H1 (cell line): ENCODE measurements around the gene CEP192. TPM values are rescaled to one million over a fixed set of nuclear protein-coding genes. Genes with fewer than 3 reads are reported as not detected.
"Not testable (repeated sequence)": the region's sequence is repeated elsewhere in the genome, so short reads cannot be mapped to it uniquely, and the experiment has no call there.

ENCODE experiments used
- CTCF ChIA-PET: fragments of 300-600 bp; sonication (Branson Sonifier 250); formaldehyde crosslinking; loops from one replicate; lab custom pipeline; 2021; ENCODE audit not compliant: partially characterized antibody; lab: Charles Lee
- POLR2A ChIA-PET: fragments of 300-600 bp; sonication (Branson Sonifier 250); formaldehyde crosslinking; loops from one replicate; lab custom pipeline; 2021; ENCODE audit warnings: inconsistent platforms; ENCODE audit not compliant: partially characterized antibody; lab: Charles Lee
- DNase-seq, 2 experiments: peaks; one replicate each; pipeline versions ENCODE4 v3.0.0 to v3.0.0-alpha.2; 2010 to 2022; ENCODE audit warnings: low spot score in 2 of 2, low read depth in 1 of 2, mixed read lengths in 1 of 2
- FAIRE-seq: peaks from 2 replicates; lab custom pipeline; 2011; peaks lifted over from hg19 to GRCh38; lab: Jason Lieb, UNC
- H2AFZ ChIP-seq: 2 replicates; pipeline ENCODE4 v1.8.1; 2012; ENCODE audit warnings: low read length, inconsistent platforms
- H2AK5ac ChIP-seq: 2 replicates; pipeline ENCODE4 v1.6.1; 2013; ENCODE audit warnings: low read depth, low read length
- H2BK120ac ChIP-seq: replicated peaks from 2 replicates; pipeline ENCODE3; 2013; ENCODE audit warnings: low read depth, low read length, inconsistent platforms
- H2BK12ac ChIP-seq: 2 replicates; pipeline ENCODE4 v1.6.1; 2013; ENCODE audit warnings: low read depth, low read length
- H2BK15ac ChIP-seq: 2 replicates; pipeline ENCODE4 v1.6.1; 2013; ENCODE audit warnings: low read length
- H2BK20ac ChIP-seq: 2 replicates; pipeline ENCODE4 v1.6.1; 2013; ENCODE audit warnings: low read length
- H2BK5ac ChIP-seq: 2 replicates; pipeline ENCODE4 v1.6.1; 2013; ENCODE audit warnings: low read depth, low read length
- H3K14ac ChIP-seq: 2 replicates; pipeline ENCODE4 v1.6.1; 2013; ENCODE audit warnings: inconsistent platforms; ENCODE audit not compliant: insufficient read length
- H3K18ac ChIP-seq: 2 replicates; pipeline ENCODE4 v1.6.1; 2013; ENCODE audit warnings: low read length; ENCODE audit errors: extremely low read depth
- H3K23ac ChIP-seq: 2 replicates; pipeline ENCODE4 v1.6.1; 2013; ENCODE audit warnings: inconsistent platforms; ENCODE audit not compliant: insufficient read length
- H3K23me2 ChIP-seq: 2 replicates; pipeline ENCODE4 v1.6.1; 2013; ENCODE audit warnings: low read depth, low read length
- H3K27ac ChIP-seq: 2 replicates; pipeline ENCODE4 v1.6.1; 2011; ENCODE audit warnings: low read depth, low read length, inconsistent platforms
- H3K27me3 ChIP-seq, 4 experiments: replicated peaks in 1 of 4; 1 replicate in 1 of 4; 2 replicates in 3 of 4; pipeline versions ENCODE4 v1.6.1 to v1.8.1; 2011 to 2013; ENCODE audit warnings: low read length in 3 of 4, mild to moderate bottlenecking in 3 of 4, inconsistent platforms in 2 of 4, mixed read lengths in 2 of 4, moderate library complexity in 1 of 4; ENCODE audit not compliant: control insufficient read depth in 3 of 4, insufficient read depth in 3 of 4; ENCODE audit errors: extremely low read depth in 1 of 4
- H3K36me3 ChIP-seq, 4 experiments: 2 replicates each; pipeline versions ENCODE4 v1.6.1 to v1.8.1; 2011 to 2013; ENCODE audit warnings: mild to moderate bottlenecking in 4 of 4, low read length in 3 of 4, moderate library complexity in 2 of 4, control low read depth in 1 of 4, inconsistent platforms in 1 of 4; ENCODE audit not compliant: insufficient read depth in 4 of 4, control insufficient read depth in 2 of 4
- H3K4ac ChIP-seq: replicated peaks from 2 replicates; pipeline ENCODE3; 2013; ENCODE audit warnings: low read length, low read depth, mixed read lengths, inconsistent platforms; ENCODE audit not compliant: insufficient read length
- H3K4me1 ChIP-seq, 4 experiments: replicated peaks in 1 of 4; 1 replicate in 1 of 4; 2 replicates in 3 of 4; pipeline versions ENCODE4 v1.6.1 to v1.8.1; 2011 to 2013; ENCODE audit warnings: low read length in 3 of 4, inconsistent platforms in 2 of 4, mixed read lengths in 1 of 4; ENCODE audit not compliant: insufficient read depth in 4 of 4, control insufficient read depth in 3 of 4
- H3K4me2 ChIP-seq, 2 experiments: 2 replicates each; pipeline versions ENCODE4 v1.6.1 to v1.8.1; 2011 to 2013; ENCODE audit warnings: low read depth in 2 of 2, low read length in 2 of 2, control low read depth in 1 of 2, inconsistent platforms in 1 of 2, mild to moderate bottlenecking in 1 of 2; ENCODE audit not compliant: insufficient read depth in 1 of 2
- H3K4me3 ChIP-seq, 4 experiments: fragments of 200-600, 300-600 bp in 1 of 4; sonication (generic), shearing (Covaris generic), sonication (Bioruptor Twin) in 1 of 4; 2 replicates each; pipeline versions ENCODE4 v1.5.1 to v1.8.1; 2011 to 2016; ENCODE audit warnings: low read length in 4 of 4, low read depth in 3 of 4, control low read depth in 2 of 4, inconsistent platforms in 2 of 4, mild to moderate bottlenecking in 2 of 4, mixed read lengths in 1 of 4, moderate library complexity in 1 of 4; ENCODE audit not compliant: insufficient read depth in 2 of 4; ENCODE audit errors: extremely low read depth in 1 of 4
- H3K56ac ChIP-seq: replicated peaks from 2 replicates; pipeline ENCODE3; 2013; ENCODE audit warnings: low read depth, mild to moderate bottlenecking, mixed read lengths, low read length, inconsistent platforms; ENCODE audit not compliant: insufficient read length
- H3K79me1 ChIP-seq: 2 replicates; pipeline ENCODE4 v1.6.1; 2013; ENCODE audit warnings: low read depth, low read length, control low read depth
- H3K79me2 ChIP-seq, 2 experiments: 2 replicates each; pipeline versions ENCODE4 v1.6.1 to v1.8.1; 2012 to 2013; ENCODE audit warnings: low read length in 2 of 2, mild to moderate bottlenecking in 2 of 2, inconsistent platforms in 1 of 2; ENCODE audit not compliant: insufficient read depth in 2 of 2, control insufficient read depth in 1 of 2
- H3K9ac ChIP-seq, 4 experiments: replicated peaks in 1 of 4; 1 replicate in 1 of 4; 2 replicates in 3 of 4; pipeline versions ENCODE4 v1.6.1 to v1.8.1; 2011 to 2013; ENCODE audit warnings: low read depth in 3 of 4, low read length in 3 of 4, control low read depth in 2 of 4, mild to moderate bottlenecking in 2 of 4, moderate library complexity in 2 of 4, inconsistent platforms in 1 of 4; ENCODE audit errors: extremely low read depth in 1 of 4
- H3K9me3 ChIP-seq, 2 experiments: 2 replicates each; pipeline versions ENCODE4 v1.6.1 to v1.8.1; 2012 to 2013; ENCODE audit warnings: mild to moderate bottlenecking in 2 of 2, moderate library complexity in 2 of 2, control low read depth in 1 of 2, inconsistent platforms in 1 of 2, low read depth in 1 of 2, low read length in 1 of 2, mixed read lengths in 1 of 2; ENCODE audit not compliant: insufficient read depth in 2 of 2
- H4K20me1 ChIP-seq, 2 experiments: replicated peaks in 1 of 2; 2 replicates each; pipeline versions ENCODE3 to v1.8.1; 2011 to 2013; ENCODE audit warnings: inconsistent platforms in 2 of 2, low read length in 2 of 2, mild to moderate bottlenecking in 1 of 2; ENCODE audit not compliant: insufficient read depth in 2 of 2, control insufficient read depth in 1 of 2
- H4K5ac ChIP-seq: 2 replicates; pipeline ENCODE4 v1.6.1; 2013; ENCODE audit warnings: low read length, low read depth, mixed read lengths, inconsistent platforms; ENCODE audit not compliant: insufficient read length
- H4K8ac ChIP-seq: 2 replicates; pipeline ENCODE4 v1.8.0; 2013; ENCODE audit warnings: mild to moderate bottlenecking, moderate library complexity, low read length, inconsistent platforms; ENCODE audit not compliant: insufficient read depth; ENCODE audit errors: extremely low read depth
- H4K91ac ChIP-seq: replicated peaks from 2 replicates; pipeline ENCODE3; 2013; ENCODE audit warnings: low read length, mixed read lengths, inconsistent platforms; ENCODE audit not compliant: insufficient read length
- WGBS, 2 experiments: shearing (Covaris generic) in 1 of 2; methylation state at CpG; one replicate each; pipeline versions ENCODE4 v1.1.6 to v1.1.7; 2013 to 2015; ENCODE audit warnings: low lambda C conversion rate in 2 of 2, mixed read lengths in 2 of 2, inconsistent platforms in 1 of 2, low coverage in 1 of 2, missing lambda C conversion rate in 1 of 2; ENCODE audit not compliant: insufficient replicate concordance in 2 of 2, insufficient coverage in 1 of 2, insufficient read length in 1 of 2; ENCODE audit errors: extremely low coverage in 1 of 2, missing lambda C conversion rate in 1 of 2; 5-methylcytosine and 5-hydroxymethylcytosine counted together
- polyA plus RNA-seq, 7 experiments: library from polyadenylated mRNA; depleted of rRNA in 3 of 7; stranded (reverse) in 5 of 7; unstranded in 2 of 7; fragments of >200 nt in 5 of 7; fragments of 200-250 nt in 2 of 7; gene quantifications; 1 replicate in 5 of 7; 2 replicates in 1 of 7; 4 replicates in 1 of 7; pipeline versions ENCODE4 v1.2.1 to v1.2.3, GENCODE V29; 2011 to 2013; ENCODE audit warnings: missing spikeins in 2 of 7, mixed read lengths in 2 of 7
- total RNA-seq: library from RNA; stranded (reverse); fragmentation: NEBNext Ultra II Directional; extraction: Animal tissue kit (Norgen Biotek cat#: 25700); gene quantifications from 2 replicates; pipeline ENCODE4 v1.2.1, GENCODE V29; 2021

Gene CEP192
- total and polyA plus RNA-seq, 2 of the 8 experiments (the other 6 are each of a cell fraction or from before 2014, with no cell fraction given): 13.4 to 23.1 TPM

DNA sequence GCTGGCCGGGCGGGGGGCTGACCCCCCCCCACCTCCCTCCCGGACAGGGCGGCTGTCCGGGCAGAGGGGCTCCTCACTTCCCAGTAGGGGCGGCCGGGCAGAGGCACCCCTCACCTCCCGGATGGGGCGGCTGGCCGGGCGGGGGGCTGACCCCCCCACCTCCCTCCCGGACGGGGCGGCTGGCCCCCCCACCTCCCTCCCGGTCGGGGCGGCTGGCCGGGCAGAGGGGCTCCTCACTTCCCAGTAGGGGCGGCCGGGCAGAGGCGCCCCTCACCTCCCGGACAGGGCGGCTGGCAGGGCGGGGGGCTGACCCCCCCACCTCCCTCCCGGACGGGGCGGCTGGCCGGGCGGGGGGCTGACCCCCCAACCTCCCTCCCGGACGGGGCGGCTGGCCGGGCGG, 11.1 kb upstream of the CEP192 start:
- H3K27ac ChIP-seq, H3K56ac ChIP-seq, H3K4me2 ChIP-seq, H3K9ac ChIP-seq, H4K5ac ChIP-seq, H3K18ac ChIP-seq, H3K4ac ChIP-seq, H4K8ac ChIP-seq, H3K9me3 ChIP-seq, DNase-seq, H2BK12ac ChIP-seq, H3K27me3 ChIP-seq, H3K23me2 ChIP-seq, H2BK15ac ChIP-seq, H4K20me1 ChIP-seq, H4K91ac ChIP-seq, H3K4me3 ChIP-seq, H2BK5ac ChIP-seq, H3K14ac ChIP-seq, H2AFZ ChIP-seq, H3K23ac ChIP-seq, H2BK120ac ChIP-seq, FAIRE-seq, H3K4me1 ChIP-seq, H2AK5ac ChIP-seq, POLR2A ChIA-PET, H2BK20ac ChIP-seq, CTCF ChIA-PET, H3K79me2 ChIP-seq, H3K79me1 ChIP-seq: not testable (repeated sequence)
- peaks cover 17 to 56% (median 26%) of the 10 kb centered on the region in 4 experiments for H3K36me3 ChIP-seq
- no CpG with 5 or more reads among the region's 34 CpGs for WGBS, 2 experiments
